SK-N-SH treated with all-trans-retinoic acid at 6 μM for 48 hours (cell line): ENCODE data around the gene CYB5B.

ENCODE experiments used
- ATAC-seq: fragments of 200-7000 bp; cut with Tn5 transposase; 3 replicates; pipeline ENCODE4 v1.9.1; 2020; ENCODE audit warnings: mild to moderate bottlenecking, moderate library complexity
- ARNTL ChIP-seq: fragments of 450-650 bp; formaldehyde crosslinking; IDR thresholded peaks from 2 replicates; pipeline ENCODE4 v1.5.0; 2020; ENCODE audit warnings: low read depth, mild to moderate bottlenecking, moderate library complexity, borderline replicate concordance
- BACH2 ChIP-seq: fragments of 250-450 bp; sonication (Bioruptor Pico); IDR thresholded peaks from 2 replicates; pipeline ENCODE4 v1.9.0; 2021; ENCODE audit warnings: mild to moderate bottlenecking, borderline replicate concordance
- ESRRG ChIP-seq: fragments of 250-450 bp; sonication (Bioruptor Pico); IDR thresholded peaks from 2 replicates; pipeline ENCODE4 v1.6.1; 2021; ENCODE audit warnings: mild to moderate bottlenecking
- ISL1 ChIP-seq: fragments of 250-450 bp; sonication (Bioruptor Pico); IDR thresholded peaks from 2 replicates; pipeline ENCODE4 v2.1.2; 2022; ENCODE audit warnings: mild to moderate bottlenecking, moderate library complexity
- SNAI2 ChIP-seq: fragments of 250-450 bp; sonication (Bioruptor Pico); IDR thresholded peaks from 2 replicates; pipeline ENCODE4 v1.5.0; 2020; ENCODE audit warnings: mild to moderate bottlenecking, moderate library complexity
- TOX ChIP-seq: fragments of 250-450 bp; sonication (Bioruptor Pico); IDR thresholded peaks from 2 replicates; pipeline ENCODE4 v1.8.0; 2021; ENCODE audit warnings: mild to moderate bottlenecking, moderate library complexity, borderline replicate concordance
- ZC3H10 ChIP-seq: fragments of 250-450 bp; sonication (Bioruptor Pico); IDR thresholded peaks from 2 replicates; pipeline ENCODE4 v1.5.1; 2021; ENCODE audit warnings: mild to moderate bottlenecking, moderate library complexity
- ZFP3 ChIP-seq: fragments of 250-450 bp; sonication (Bioruptor Pico); IDR thresholded peaks from 2 replicates; pipeline ENCODE4 v1.5.0; 2020; ENCODE audit warnings: mild to moderate bottlenecking, moderate library complexity
- ZFP30 ChIP-seq: fragments of 450-650 bp; formaldehyde crosslinking; IDR thresholded peaks from 2 replicates; pipeline ENCODE4 v1.5.0; 2022; ENCODE audit warnings: mild to moderate bottlenecking, moderate library complexity
- ZNF70 ChIP-seq: fragments of 450-650 bp; formaldehyde crosslinking; IDR thresholded peaks from 2 replicates; pipeline ENCODE4 v1.5.0; 2020; ENCODE audit warnings: mild to moderate bottlenecking, moderate library complexity
- ZNF8 ChIP-seq: fragments of 450-650 bp; formaldehyde crosslinking; IDR thresholded peaks from 2 replicates; pipeline ENCODE4 v1.5.0; 2020; ENCODE audit warnings: mild to moderate bottlenecking, moderate library complexity
- TF ChIP-seq, protein P1 (sequence below): fragments of 250-450 bp; sonication (Bioruptor Pico); IDR thresholded peaks from 2 replicates; pipeline ENCODE4 v1.8.0; 2020; ENCODE audit warnings: mild to moderate bottlenecking, moderate library complexity, borderline replicate concordance
- TF ChIP-seq, protein P2 (sequence below): fragments of 250-450 bp; sonication (Bioruptor Pico); IDR thresholded peaks from 2 replicates; pipeline ENCODE4 v1.5.1; 2020; ENCODE audit warnings: low read depth, mild to moderate bottlenecking, moderate library complexity
- TF ChIP-seq, protein P3 (sequence below): fragments of 250-450 bp; sonication (Bioruptor Pico); IDR thresholded peaks from 2 replicates; pipeline ENCODE4 v1.5.0; 2020; ENCODE audit warnings: mild to moderate bottlenecking, moderate library complexity
- TF ChIP-seq, protein P4 (sequence below): fragments of 250-450 bp; sonication (Bioruptor Pico); IDR thresholded peaks from 2 replicates; pipeline ENCODE4 v1.5.1; 2021; ENCODE audit warnings: mild to moderate bottlenecking, moderate library complexity

The CYB5B gene

DNA sequence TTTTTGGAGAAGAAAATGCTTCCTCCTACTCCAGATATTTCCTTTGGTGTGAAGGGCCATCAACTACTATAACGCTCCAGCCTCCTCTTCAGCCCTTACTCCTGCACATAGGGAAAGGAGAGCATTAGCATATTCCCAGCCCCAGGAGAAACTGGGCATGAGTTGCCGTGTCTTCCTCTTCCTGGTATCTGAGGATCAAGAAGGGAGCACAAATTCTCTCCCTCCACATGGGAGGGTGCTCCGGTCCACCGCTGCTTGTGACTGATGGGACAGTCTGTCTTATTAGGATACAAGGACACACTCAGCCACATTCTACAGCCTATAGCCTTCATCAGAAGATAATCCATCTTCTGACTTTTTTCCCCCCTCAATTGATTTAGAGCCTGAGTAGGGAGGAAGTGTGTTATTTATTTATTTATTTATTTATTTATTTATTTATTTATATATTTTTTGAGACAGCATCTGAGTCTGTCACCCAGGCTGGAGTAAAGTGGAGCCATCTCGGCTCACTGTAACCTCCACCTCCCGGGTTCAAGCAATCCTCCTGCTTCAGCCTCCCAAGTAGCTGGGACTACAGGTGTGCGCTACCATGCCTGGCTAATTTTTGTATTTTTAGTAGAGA, 16.6 kb upstream of the CYB5B start (continued):
- TF ChIP-seq, protein P1, sequence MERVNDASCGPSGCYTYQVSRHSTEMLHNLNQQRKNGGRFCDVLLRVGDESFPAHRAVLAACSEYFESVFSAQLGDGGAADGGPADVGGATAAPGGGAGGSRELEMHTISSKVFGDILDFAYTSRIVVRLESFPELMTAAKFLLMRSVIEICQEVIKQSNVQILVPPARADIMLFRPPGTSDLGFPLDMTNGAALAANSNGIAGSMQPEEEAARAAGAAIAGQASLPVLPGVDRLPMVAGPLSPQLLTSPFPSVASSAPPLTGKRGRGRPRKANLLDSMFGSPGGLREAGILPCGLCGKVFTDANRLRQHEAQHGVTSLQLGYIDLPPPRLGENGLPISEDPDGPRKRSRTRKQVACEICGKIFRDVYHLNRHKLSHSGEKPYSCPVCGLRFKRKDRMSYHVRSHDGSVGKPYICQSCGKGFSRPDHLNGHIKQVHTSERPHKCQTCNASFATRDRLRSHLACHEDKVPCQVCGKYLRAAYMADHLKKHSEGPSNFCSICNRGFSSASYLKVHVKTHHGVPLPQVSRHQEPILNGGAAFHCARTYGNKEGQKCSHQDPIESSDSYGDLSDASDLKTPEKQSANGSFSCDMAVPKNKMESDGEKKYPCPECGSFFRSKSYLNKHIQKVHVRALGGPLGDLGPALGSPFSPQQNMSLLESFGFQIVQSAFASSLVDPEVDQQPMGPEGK: no peak

DNA sequence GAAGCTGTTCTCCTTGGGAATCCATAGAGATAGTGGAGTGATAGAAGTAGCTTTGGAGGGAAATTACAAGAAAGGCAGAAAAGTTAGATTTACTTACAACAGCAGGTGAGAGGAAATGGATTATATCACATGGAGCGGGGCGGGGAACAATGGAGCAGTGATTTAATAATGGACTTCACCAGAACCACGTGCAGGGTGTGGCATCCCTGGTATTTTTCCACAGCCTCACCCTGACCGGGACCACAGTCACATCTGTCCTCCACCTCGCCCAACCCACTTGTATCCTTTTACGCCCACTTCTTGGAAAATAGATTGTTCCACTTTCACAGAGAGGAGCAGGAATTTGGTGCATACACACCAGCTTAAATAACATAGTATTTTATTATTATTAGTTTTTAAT, 15.9 kb upstream of the CYB5B start:
- no peak for ATAC-seq
- TF ChIP-seq SNAI2 (CRISPR knock-in tag) (no peak), TOX (CRISPR knock-in tag) (no peak), ZNF70 (CRISPR knock-in tag) (no peak), ZNF8 (CRISPR knock-in tag) (no peak), ESRRG (CRISPR knock-in tag) (no peak), ZFP3 (CRISPR knock-in tag) (no peak), ZFP30 (CRISPR knock-in tag) (no peak), ARNTL (CRISPR knock-in tag) (no peak), ISL1 (no peak)
- TF ChIP-seq, protein P2, sequence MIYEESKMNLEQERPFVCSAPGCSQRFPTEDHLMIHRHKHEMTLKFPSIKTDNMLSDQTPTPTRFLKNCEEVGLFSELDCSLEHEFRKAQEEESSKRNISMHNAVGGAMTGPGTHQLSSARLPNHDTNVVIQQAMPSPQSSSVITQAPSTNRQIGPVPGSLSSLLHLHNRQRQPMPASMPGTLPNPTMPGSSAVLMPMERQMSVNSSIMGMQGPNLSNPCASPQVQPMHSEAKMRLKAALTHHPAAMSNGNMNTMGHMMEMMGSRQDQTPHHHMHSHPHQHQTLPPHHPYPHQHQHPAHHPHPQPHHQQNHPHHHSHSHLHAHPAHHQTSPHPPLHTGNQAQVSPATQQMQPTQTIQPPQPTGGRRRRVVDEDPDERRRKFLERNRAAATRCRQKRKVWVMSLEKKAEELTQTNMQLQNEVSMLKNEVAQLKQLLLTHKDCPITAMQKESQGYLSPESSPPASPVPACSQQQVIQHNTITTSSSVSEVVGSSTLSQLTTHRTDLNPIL (CRISPR knock-in tag): no peak
- TF ChIP-seq, protein P3, sequence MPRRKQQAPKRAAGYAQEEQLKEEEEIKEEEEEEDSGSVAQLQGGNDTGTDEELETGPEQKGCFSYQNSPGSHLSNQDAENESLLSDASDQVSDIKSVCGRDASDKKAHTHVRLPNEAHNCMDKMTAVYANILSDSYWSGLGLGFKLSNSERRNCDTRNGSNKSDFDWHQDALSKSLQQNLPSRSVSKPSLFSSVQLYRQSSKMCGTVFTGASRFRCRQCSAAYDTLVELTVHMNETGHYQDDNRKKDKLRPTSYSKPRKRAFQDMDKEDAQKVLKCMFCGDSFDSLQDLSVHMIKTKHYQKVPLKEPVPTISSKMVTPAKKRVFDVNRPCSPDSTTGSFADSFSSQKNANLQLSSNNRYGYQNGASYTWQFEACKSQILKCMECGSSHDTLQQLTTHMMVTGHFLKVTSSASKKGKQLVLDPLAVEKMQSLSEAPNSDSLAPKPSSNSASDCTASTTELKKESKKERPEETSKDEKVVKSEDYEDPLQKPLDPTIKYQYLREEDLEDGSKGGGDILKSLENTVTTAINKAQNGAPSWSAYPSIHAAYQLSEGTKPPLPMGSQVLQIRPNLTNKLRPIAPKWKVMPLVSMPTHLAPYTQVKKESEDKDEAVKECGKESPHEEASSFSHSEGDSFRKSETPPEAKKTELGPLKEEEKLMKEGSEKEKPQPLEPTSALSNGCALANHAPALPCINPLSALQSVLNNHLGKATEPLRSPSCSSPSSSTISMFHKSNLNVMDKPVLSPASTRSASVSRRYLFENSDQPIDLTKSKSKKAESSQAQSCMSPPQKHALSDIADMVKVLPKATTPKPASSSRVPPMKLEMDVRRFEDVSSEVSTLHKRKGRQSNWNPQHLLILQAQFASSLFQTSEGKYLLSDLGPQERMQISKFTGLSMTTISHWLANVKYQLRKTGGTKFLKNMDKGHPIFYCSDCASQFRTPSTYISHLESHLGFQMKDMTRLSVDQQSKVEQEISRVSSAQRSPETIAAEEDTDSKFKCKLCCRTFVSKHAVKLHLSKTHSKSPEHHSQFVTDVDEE: no peak
- TF ChIP-seq, protein P4, sequence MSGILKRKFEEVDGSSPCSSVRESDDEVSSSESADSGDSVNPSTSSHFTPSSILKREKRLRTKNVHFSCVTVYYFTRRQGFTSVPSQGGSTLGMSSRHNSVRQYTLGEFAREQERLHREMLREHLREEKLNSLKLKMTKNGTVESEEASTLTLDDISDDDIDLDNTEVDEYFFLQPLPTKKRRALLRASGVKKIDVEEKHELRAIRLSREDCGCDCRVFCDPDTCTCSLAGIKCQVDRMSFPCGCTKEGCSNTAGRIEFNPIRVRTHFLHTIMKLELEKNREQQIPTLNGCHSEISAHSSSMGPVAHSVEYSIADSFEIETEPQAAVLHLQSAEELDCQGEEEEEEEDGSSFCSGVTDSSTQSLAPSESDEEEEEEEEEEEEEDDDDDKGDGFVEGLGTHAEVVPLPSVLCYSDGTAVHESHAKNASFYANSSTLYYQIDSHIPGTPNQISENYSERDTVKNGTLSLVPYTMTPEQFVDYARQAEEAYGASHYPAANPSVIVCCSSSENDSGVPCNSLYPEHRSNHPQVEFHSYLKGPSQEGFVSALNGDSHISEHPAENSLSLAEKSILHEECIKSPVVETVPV (CRISPR knock-in tag): no peak
- TF ChIP-seq, protein P1: no peak
- TF ChIP-seq, all 23 proteins: peak for 0

DNA sequence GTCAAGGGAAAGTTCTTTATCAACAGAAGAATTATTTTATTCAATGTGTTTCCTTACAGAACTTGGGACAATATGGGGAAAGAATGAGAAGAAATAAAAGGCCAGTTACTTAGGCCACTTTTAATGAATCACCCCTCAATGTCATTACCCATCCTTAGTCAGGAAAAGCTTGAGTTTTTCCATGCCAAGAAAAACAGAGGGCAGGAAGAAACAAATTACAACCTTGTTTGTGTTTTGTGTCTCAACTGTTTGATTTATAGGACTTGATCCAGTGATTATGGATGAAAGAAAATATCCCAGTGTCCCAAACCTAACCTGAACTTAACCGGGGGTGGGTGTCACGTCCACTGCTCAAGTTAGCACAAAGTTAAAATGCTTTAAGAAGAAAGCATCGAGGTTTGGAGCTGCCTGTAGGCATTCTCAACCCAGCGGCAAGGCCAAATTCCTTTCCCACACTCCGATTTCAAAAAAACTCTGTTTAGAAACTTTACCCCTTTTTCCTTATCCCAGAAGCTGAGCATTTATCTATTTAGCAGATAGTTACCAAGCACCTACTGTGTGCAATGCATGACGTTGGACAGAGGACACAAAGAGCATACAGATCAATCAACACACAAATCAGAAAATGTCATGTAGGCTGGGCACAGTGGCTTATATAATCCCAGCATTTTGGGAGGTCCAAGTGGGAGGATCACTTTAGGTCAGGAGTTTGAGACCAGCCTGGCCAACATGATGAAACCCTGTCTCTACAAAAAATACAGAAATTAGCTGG, 14.0 kb upstream of the CYB5B start:
- no peak for TF ChIP-seq ZFP30 (CRISPR knock-in tag)
- no peak for TF ChIP-seq ZNF8 (CRISPR knock-in tag)
- no peak for TF ChIP-seq BACH2
- TF ChIP-seq ISL1: peak; percentile 84
- TF ChIP-seq ZC3H10 (CRISPR knock-in tag): peak; percentile 76; the same call in 1 of the 2 replicates

DNA sequence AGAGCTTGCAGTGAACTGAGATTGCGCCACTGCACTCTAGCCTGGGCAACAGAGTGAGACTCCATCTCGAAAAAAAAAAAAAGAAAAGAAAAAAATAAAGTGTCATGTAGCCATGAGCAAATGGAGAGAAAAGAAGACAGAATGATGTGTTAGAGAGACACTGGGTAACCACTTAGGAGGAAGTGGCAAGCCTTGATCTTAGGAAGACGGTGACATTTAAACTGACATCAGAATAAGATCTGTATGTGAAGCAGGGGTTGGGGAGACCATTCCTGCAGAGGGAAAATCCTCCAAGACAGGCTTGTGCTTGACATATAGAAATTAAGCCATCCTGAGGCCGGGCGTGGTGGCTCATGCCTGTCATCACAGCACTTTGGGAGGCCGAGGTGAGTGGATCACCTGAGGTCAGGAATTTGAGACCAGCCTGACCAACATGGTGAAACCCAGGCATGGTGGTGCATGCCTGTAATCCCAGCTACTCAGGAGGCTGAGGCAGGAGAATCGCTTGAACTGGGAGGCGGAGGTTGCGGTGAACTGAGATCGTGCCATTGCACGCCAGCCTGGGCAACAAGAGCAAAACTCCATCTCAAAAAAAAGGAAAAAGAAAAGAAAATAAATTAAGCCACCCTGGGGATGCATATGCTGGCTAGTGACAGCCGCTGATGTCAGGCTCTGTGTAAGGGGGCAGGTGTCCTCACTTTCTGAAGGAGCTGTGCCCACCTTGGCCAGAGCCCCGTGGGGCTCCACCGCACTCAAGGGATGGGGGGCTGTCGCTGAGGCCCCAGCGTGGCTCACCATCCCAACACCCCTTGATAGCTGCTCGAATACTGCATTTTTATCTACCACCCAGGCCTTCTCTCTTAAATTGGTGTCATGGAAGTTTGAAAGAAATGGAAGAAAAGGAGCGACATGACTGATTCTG, 13.1 kb upstream of the CYB5B start:
- no peak for TF ChIP-seq ZFP3 (CRISPR knock-in tag)
- ATAC-seq: no peak

More for the DNA sequence above, 14.0 kb upstream of the CYB5B start:
- ATAC-seq: peak; percentile 85
